SK-N-MC (cell line): ENCODE data around the gene IRGQ.
"Not testable (repeated sequence)": the region's sequence is repeated elsewhere in the genome, so short reads cannot be mapped to it uniquely, and the experiment has no call there.

Experiments
- EZH2 ChIP-seq: fragments of 200-600 bp; sonication (generic); IDR thresholded peaks from one replicate; pipeline ENCODE4 v1.6.1; 2017; ENCODE audit warnings: antibody characterized with exemption
- FOXP2 ChIP-seq: optimal IDR thresholded peaks from 2 replicates; pipeline ENCODE3; 2011; ENCODE audit warnings: mild to moderate bottlenecking, moderate library complexity; ENCODE audit not compliant: insufficient read depth; ENCODE audit errors: extremely low read length, control extremely low read depth
- POLR2AphosphoS5 ChIP-seq: IDR thresholded peaks from 2 replicates; pipeline ENCODE4 v1.6.1; 2012; ENCODE audit warnings: mild to moderate bottlenecking, low read depth, low read length, borderline replicate concordance

DNA sequence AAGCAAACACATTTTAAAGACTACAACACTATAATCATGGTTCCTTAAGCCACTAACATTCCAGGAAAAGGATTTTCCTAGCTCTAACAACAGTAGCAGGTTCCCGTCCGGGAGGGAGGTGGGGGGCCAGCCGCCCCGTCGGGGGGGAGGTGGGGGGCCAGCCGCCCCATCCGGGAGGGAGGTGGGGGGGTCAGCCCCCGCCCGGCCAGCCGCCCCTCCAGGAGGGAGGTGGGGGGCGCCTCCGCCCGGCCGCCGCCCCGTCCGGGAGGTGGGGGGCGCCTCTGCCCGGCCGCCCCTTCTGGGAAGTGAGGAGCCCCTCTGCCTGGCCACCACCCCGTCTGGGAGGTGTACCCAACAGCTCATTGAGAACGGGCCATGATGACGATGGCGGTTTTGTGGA is 48.0 kb downstream of the IRGQ start:
- TF ChIP-seq EZH2, POLR2AphosphoS5, FOXP2: not testable (repeated sequence)
